IPS DF 4.7 (cell line): ENCODE data around the gene VSX1.

ENCODE experiments used
- DNase-seq: peaks from one replicate; pipeline ENCODE4 v3.0.0-alpha.2; 2013; ENCODE audit warnings: low spot score; ENCODE audit errors: extremely low read depth

The VSX1 gene

DNA sequence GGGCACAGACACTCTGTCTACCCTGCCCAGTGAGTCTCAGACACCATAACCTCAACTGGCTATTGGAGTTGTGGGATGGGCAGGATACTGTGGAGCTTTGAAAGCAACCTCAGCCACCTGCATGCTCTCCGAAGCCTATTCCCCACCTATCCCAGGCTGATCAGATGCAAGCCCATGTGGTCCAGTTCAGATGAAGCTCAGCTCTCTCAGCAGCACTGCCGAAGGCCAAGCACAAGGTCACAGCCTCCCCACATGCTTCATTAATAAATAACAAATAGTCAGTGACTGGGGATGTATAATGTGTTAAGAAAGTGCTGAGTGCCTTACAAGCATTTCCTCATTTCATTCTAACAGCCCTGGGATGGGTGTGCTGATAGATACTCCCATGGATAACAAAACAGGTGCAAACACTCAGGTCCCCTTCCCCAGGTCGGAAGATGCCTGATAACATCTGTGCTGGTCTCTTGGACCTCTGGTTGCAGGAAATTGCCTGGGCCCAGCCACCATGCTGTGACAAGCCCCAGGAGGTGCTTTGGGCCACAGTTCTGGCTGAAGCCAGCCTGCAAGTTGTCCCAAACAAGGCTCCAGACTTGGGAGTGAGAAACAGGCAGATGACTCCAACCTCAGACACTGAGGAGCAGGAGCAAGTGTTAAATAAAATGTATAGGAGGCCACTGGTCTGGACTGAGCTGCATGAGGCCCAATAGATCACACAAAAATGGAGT is 27.7 kb downstream of the VSX1 start:
- DNase-seq, result no peak

DNA sequence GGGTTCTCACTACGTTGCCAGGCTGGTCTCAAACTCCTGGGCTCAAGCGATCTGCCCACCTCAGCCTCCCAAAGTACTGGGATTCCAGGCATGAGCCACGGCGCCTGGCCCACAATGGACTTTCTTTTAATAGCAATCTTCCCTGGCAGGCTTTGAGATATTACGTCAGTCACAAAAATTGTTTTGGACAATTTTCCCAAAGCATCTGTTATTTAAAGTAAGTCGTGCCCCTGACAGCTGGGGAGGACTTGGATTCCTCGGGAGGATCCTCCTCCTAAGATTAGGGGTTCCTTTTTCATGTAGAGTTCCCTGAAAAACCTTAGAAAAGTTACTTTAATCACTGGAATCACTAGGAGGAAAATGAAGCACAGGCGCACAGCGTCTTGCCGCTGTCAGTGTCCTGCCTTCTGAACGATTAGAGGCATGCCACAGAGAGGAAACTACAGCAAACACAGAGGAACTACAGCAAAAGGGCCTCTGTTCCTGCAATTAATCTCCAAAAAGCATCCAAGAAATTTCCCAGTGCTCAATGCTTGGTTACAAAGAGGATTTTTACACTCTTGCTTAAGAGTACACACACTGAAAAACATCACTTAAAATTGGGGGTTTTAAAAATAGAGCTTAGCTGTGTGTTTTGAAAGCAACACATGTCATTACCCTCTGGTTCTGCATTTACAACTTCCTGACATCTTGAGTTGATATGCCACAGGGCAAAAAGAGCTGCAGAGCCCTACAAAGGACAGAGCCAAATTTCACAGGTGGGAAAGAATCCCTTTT is 28.5 kb downstream of the VSX1 start:
- DNase-seq, result no peak

- no peak for DNase-seq
These were observed 29.4 kb downstream of the VSX1 start for GRCh38 chr20:25052255-25053194.

- no peak for DNase-seq
These were observed 30.4 kb downstream of the VSX1 start for GRCh38 chr20:25051386-25052155.

- DNase-seq, result no peak
These were observed 31.2 kb downstream of the VSX1 start for GRCh38 chr20:25050501-25051350.

DNA sequence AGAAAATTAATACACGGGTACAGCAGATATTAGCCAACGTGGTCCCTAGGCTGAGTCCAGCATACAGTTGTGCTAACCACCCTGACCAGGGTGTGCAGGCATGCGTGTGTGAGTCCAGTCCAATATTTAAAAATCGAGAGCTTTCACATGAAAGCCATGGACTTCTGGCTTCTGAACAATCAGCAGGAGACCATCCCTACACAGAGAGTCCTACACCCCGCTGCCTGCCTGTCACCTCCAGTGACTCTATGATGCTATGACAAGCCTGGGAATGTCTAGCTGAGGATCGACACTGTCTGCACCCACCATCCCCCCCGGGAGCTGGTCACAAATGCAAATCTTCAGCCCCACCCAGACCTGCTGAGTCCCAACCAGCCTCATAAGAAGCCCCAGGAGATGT is 31.9 kb downstream of the VSX1 start:
- DNase-seq, result no peak

DNA sequence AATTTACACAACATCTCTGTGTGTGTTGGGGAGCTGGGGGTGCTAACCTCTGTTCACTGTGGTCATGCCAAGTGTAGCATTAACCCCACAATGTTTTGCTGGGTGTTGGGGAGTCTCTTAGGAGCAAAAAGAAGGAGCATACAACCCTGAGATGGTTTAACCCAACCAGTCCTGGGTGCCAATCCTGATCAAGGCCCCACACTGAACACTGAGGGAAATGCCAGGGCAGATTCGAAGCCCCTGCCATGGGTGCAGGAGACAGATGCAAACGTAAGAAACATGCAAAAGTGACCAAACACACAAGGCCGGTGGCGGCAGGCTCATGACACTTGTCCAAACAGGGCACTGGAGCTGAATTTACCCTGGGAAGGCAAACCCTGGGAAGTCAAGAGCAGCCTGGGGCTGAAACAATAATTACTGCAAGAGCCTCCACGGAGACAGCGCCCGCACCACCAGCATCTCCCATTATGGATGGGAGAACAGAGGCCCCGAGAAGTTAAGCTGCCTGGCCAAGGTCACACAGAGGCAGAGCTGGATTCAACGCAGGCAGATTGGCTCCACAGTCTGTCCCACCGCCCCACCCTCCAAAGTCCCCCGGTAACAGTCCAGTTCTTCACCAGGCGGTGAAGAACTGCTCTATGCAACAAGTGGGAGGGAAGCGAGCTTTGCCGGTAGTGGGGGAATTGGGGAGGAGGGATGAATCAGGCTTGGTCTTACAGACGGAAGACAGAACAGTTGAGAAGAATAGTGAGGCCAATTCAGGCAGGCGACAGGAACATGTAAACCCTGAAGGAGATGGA is 32.5 kb downstream of the VSX1 start:
- DNase-seq, result no peak

DNA sequence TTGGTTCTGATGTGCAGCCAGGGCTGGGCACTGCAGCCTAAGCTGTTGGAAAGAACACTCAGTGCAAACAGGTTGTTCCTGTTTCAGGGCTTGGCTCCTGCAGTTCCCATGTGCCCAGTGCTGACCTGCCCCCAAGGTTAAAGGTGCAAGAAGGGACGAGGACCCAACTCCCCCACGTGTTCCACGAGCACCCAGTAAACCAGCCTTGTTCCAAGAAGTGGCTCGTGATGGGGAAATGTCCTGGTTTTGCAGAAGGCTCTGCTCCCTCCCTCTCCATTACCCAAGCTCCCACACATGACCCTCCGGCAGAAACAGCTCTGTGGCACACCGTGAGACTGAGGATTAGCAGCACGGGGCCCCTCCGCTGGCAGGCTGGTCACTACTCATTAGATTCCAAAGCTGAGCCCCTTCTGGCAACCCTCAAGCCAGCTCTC is 33.4 kb downstream of the VSX1 start:
- no peak for DNase-seq

GRCh38 chr20:25047766-25048165 is 34.2 kb downstream of the VSX1 start:
- no peak for DNase-seq

- no peak for DNase-seq
These were observed 34.9 kb downstream of the VSX1 start for GRCh38 chr20:25046736-25047666.

- no peak for DNase-seq
These were observed 35.7 kb downstream of the VSX1 start for GRCh38 chr20:25046181-25046641.

DNA sequence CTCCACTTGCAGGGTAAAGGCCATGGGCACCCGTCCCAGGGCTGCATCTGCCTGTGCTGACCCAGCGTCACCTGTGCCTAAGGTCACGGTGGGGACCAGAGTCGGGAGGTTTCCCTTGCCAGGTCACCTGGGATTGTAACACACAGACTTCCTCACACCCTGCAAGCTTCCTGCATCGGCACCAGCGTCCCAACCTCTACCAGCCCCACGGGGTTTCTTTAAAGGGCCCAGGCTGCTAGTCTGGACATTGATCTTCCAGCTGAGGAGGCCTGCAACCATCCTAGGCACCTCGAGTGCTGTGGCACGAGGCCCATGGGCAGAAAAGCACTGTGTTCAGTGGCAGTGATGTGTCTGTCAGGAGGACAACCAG is 36.6 kb downstream of the VSX1 start:
- no peak for DNase-seq

GRCh38 chr20:25044660-25045342 is 37.1 kb downstream of the VSX1 start:
- no peak for DNase-seq

DNA sequence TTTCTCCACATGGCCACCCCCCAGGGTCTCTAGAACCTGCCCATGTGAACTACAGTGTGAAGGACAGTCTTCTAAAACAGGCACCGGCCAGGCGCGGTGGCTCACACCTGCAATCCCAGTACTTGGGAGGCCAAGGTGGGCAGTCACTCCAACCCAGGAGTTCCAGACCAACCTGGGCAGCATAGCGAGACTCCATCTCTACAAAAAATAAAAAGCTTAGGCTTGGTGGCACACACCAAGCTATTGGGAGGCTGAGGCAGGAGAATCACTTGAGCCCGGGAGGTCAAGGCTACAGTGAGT is 37.7 kb downstream of the VSX1 start:
- no peak for DNase-seq

GRCh38 chr20:25043499-25044260 is 38.3 kb downstream of the VSX1 start:
- DNase-seq, result no peak

- no peak for DNase-seq
These were observed 39.1 kb downstream of the VSX1 start for GRCh38 chr20:25042531-25043498.
